NCI-H510A (cell line): ENCODE data around the gene APOBEC3F.

Experiments
- DNase-seq: peaks from one replicate; lab custom pipeline; 2025; lab: John Stamatoyannopoulos, UW

The APOBEC3F gene

GRCh38 chr22:39094717-39095389 is 54.2 kb downstream of the APOBEC3F start:
- no peak for DNase-seq

DNA sequence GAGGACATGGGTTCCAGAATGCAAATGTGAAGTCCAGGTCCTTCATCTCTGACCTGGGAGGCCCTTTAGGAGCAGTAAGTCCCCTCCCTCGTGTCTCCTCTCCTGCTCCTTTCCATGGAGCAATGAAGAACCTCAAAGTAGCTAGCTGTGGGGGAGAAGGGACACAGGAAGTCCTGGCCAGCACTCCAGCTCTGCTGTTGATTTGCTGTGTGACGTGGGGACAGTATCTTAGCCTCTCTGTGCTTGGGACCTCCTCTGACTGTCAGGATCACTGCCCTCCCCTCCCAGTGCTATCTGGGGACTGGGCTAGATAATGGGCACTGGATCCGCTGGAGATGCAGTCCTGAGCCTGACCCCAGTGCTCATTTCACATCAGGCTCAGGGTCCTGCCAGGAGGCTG is 55.3 kb downstream of the APOBEC3F start:
- DNase-seq = no peak

DNA sequence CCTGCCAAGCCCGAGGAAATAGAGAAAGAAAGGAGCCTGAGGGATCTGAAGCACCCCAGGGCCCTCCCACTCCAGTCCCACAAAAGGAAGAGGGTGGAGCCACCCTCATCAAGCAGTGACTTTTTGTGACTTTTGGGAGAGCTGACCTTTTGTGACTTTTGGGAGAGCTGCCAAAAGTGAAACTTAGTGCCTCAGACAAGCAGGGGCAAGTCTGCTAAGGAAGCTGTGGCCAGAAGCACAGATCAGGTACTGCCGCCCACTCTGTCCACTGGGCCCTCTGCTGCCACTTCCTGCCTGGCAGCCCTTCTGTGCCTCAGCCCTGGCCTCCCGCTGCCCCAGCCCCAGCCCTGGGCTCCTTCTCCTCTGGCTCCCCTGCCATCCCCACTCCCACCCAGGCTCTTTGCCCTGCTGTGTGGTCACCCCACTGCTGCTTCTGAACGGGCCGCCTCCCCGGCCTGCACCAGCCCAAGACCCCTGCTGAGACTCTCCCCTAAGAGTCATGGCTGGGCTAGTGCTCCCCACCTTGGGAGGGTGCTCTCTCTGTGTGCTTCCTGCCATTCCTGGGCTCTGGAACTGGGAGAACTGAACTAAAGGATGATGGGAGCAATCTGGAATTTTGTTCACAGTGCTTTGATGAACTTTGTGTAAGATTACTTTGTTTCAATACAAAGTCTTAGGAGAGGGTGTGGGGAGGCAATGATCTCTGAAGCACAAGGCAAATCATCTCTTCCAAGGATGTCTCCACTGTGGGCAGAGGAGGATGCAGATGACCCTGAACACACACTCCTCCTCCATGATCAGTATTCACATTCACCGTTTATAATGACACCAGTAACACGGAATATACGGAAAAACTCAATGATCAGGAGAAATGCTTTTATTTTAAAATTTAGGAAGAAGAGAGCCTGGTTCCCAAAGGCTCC is 56.7 kb downstream of the APOBEC3F start, which contains the start of gene APOBEC3H:
Gene APOBEC3H, plus strand, starts transcription at position 147 of the 923 bp plus-strand sequence. CDS start 3,035 bp downstream, outside the sequence.
- DNase-seq = no peak

DNA sequence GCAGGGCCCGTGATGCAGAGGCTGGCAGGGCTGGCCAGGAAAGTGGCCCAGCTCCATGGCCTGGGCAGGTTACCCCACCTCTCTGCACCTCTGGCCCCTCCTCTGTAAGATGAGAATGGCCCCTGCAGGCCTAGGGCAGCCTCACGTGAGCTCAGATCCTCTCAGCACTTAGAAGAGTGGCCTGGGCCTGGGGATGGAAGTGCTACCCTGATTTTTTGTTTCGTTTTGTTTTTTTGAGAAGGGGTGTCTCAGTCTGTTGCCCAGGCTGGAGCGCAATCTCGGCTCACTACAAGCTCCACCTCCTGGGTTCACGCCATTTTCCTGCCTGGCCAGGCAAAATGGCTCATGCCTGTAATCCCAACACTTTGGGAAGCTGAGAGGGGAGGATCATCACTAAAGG is 57.4 kb downstream of the APOBEC3F start:
- DNase-seq = peak; percentile 38

DNA sequence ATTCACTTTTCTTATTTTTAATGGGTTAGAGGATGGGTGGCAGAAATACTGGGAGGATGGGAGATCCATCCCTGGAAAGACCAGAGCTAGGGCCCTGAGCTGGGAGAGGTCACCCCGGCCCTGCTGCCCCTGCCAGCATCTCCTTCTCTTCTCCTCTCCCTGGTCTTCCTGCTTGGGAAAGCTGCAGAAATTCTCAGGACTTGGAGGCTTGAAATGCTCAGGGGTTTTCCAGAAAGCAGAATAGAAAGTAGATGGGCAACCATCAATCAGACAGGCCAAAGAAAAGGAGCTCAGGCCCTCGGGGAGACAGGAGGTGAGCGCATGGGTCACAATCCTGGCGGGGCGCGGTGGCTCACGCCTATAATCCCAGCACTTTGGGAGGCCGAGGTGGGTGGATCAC is 57.9 kb downstream of the APOBEC3F start:
- DNase-seq = no peak

- no peak for DNase-seq
Observed at GRCh38 chr22:39101226-39101625, 60.6 kb downstream of the APOBEC3F start.

- DNase-seq = no peak
Observed at GRCh38 chr22:39103431-39103830, 62.8 kb downstream of the APOBEC3F start.
